C4-2B (cell line): ENCODE data around the gene BANK1.

ENCODE experiments used
- CTCF ChIP-seq: fragments of 450-650 bp; conservative IDR thresholded peaks from 2 replicates; pipeline ENCODE4 v1.5.1; 2017; ENCODE audit warnings: mild to moderate bottlenecking
- ZFX ChIP-seq: fragments of 450-650 bp; IDR thresholded peaks from 2 replicates; pipeline ENCODE4 v1.6.1; 2017

- TF ChIP-seq CTCF, result no peak
- TF ChIP-seq ZFX, result no peak
Measured at GRCh38 chr4:102120846-102121245, 330.3 kb downstream of the BANK1 start.
